ENCODE data around the gene IBTK. TPM values are rescaled to one million over a fixed set of nuclear protein-coding genes. Genes with fewer than 3 reads are reported as not detected.

IBTK gene
- total and polyA plus RNA-seq, 12 donors: 15.3 to 40.1 (median 36.4) TPM

- Histone ChIP-seq H3K4me1 (no peaks in the 10 kb centered on the region), H3K27ac (no peak overlapping the region)
Observed at GRCh38 chr6:82217018-82217586, 30.4 kb downstream of the IBTK start.

DNA sequence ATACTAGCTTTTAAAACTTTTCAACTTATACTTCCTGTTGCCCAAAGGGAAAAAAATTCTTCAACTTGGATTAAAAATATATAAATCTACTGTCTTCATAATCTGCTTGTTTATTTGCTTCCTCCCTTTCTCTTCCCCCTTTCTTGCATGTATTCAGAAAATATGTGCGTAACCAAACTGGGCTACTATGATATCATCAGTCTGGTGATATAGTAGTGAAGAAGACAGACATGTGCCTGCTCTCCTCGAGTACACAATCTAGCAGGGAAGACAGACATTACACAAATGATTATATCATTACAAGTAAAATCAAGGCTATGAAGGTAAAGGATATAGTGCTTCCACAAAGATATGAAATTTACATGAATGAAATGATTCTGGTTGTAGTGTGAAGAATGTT, 31.0 kb downstream of the IBTK start:
- 63 to 64% methylated on average over 2 of the region's 2 CpGs for WGBS, 2 donors
- TF ChIP-seq, protein P1, sequence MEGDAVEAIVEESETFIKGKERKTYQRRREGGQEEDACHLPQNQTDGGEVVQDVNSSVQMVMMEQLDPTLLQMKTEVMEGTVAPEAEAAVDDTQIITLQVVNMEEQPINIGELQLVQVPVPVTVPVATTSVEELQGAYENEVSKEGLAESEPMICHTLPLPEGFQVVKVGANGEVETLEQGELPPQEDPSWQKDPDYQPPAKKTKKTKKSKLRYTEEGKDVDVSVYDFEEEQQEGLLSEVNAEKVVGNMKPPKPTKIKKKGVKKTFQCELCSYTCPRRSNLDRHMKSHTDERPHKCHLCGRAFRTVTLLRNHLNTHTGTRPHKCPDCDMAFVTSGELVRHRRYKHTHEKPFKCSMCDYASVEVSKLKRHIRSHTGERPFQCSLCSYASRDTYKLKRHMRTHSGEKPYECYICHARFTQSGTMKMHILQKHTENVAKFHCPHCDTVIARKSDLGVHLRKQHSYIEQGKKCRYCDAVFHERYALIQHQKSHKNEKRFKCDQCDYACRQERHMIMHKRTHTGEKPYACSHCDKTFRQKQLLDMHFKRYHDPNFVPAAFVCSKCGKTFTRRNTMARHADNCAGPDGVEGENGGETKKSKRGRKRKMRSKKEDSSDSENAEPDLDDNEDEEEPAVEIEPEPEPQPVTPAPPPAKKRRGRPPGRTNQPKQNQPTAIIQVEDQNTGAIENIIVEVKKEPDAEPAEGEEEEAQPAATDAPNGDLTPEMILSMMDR (IDR thresholded peaks at IDR 0.05): no peak
- Histone ChIP-seq H3K9me3 (no peaks in the 10 kb centered on the region), H3K27ac (no peak overlapping the region), H3K36me3 (peaks cover 0 to 99% (median 42%) of the 10 kb centered on the region in 9 donors), H3K4me3 (no peak overlapping the region), H3K4me1 (no peaks in the 10 kb centered on the region), H3K27me3 (no peaks in the 10 kb centered on the region)
- intact Hi-C loops (cut with DNase I): loop anchor here in 1 of 10 donors (10.0 kb wide), 1 partner anchor 938 kb away; no protein-coding TSS in a partner anchor
- no peak for ATAC-seq
- no peak for DNase-seq

More at GRCh38 chr6:82217018-82217586, 30.4 kb downstream of the IBTK start:
- intact Hi-C loops (cut with DNase I): loop anchor here in 1 of 10 donors (10.0 kb wide), 1 partner anchor 938 kb away; no protein-coding TSS in a partner anchor
- ATAC-seq: no peak
- DNase-seq: no peak
- peaks cover 0 to 99% (median 38%) of the 10 kb centered on the region in 9 donors for H3K36me3 ChIP-seq
- no peak overlapping the region for H3K4me3 ChIP-seq
- TF ChIP-seq, protein P1 (IDR thresholded peaks at IDR 0.05): no peak
- H3K9me3 ChIP-seq: no peaks in the 10 kb centered on the region
- WGBS, 2 donors: 69 to 85% methylated on average over 1 of the region's 1 CpG
- no peaks in the 10 kb centered on the region for H3K27me3 ChIP-seq

DNA sequence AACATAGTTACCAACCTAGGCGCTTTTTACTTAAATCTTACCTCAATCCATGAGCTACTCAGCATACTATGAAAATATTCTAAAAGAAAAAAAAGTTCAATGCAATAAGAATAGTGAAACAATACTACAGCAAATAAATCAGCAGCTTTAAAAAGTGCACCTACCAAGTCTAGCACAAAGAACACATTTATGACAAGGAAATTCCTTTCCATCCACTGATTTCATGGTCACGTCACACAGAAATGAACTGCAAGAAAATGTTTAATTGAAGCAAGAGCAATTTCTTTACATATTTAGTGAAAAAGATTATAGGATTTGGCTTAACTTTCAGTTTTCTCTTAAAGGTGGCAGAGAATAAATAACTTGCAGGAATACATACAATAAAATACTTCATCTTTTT, 36.2 kb downstream of the IBTK start:
- no peak overlapping the region for H3K4me3 ChIP-seq
- DNase-seq (no peak), ATAC-seq (no peak)
- TF ChIP-seq, protein P1 (IDR thresholded peaks at IDR 0.05): no peak
- H3K9me3 ChIP-seq: no peaks in the 10 kb centered on the region
- H3K27me3 ChIP-seq: no peaks in the 10 kb centered on the region
- intact Hi-C loops (cut with DNase I): loop anchor here in 1 of 10 donors (10.0 kb wide), 1 partner anchor 943 kb away; no protein-coding TSS in a partner anchor
- peaks cover 0 to 8% (median 5%) of the 10 kb centered on the region in 9 donors for H3K4me1 ChIP-seq
- no peak overlapping the region for H3K27ac ChIP-seq
- peaks cover 0 to 90% (median 56%) of the 10 kb centered on the region in 9 donors for H3K36me3 ChIP-seq
- WGBS, 2 donors: 98% methylated on average over 2 of the region's 2 CpGs

GRCh38 chr6:82208913-82209312, 38.6 kb downstream of the IBTK start:
- no peak overlapping the region for H3K27ac ChIP-seq
- H3K9me3 ChIP-seq: no peaks in the 10 kb centered on the region
- 91 to 97% methylated on average over 4 of the region's 4 CpGs for WGBS, 2 donors
- intact Hi-C loops (cut with DNase I): loop anchor here in 1 of 10 donors (10.0 kb wide), 1 partner anchor 946 kb away; no protein-coding TSS in a partner anchor
- TF ChIP-seq, protein P1 (IDR thresholded peaks at IDR 0.05): no peak
- no peaks in the 10 kb centered on the region for H3K27me3 ChIP-seq
- no peak for ATAC-seq
- H3K36me3 ChIP-seq: peaks cover 0 to 89% (median 35%) of the 10 kb centered on the region in 9 donors
- H3K4me3 ChIP-seq: no peak overlapping the region
- DNase-seq: no peak
- peaks cover 0 to 23% (median 18%) of the 10 kb centered on the region in 9 donors for H3K4me1 ChIP-seq

Measured in heart right ventricle (tissue), 16 donors.